GM11168 (cell line): ENCODE measurements around the gene DGKG.

ENCODE experiments used
- in situ Hi-C: fragments of 300-500 bp; cut with MboI; formaldehyde crosslinking; loops from one replicate; pipeline ENCODE4 v1.12.0; 2022; ENCODE audit warnings: low sequenced_read_pairs; ENCODE audit not compliant: unreplicated experiment

Gene DGKG

DNA sequence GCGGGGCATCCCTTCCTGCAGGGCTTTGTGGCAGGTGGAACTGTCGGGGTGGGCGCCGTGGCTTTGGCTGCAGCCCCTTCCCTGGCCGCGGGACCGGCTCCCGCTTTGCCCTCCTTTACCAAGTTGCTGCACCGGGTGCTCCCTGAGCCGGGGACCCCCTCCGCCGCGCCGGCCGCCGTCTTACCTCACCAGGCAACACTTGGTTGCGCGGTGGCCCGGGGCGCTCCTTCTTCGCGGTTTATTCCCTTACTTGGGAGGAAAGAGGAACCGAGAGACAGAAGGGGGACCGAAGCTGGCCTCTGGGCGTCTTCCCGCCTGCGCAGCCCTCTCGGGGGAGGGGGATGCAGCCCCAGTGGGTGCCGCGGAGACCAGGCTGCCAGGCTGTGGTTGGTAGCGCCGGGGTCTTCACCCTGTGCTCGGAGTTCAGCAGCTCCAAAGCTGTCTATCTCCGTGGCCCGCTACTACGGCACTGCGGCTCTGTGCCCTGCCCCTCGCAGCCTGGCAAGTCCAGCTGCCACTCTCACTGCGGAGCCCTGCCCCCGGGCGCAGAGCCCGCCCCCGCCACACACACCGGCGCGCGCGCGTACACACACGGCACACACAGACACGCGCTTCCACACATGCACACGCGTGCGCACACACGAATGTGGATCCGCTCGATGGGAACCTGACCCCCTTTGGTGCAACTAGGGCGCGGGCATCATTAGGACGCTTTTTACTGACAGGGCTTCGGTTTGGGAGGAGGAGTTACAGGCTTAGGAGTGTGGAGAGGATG, at the start of gene DGKG:
DGKG (minus strand) TSS at position 473 of the 775 bp plus-strand sequence. CDS start 41,775 bp downstream, outside the sequence.
- in situ Hi-C loops, result no loop called here

DNA sequence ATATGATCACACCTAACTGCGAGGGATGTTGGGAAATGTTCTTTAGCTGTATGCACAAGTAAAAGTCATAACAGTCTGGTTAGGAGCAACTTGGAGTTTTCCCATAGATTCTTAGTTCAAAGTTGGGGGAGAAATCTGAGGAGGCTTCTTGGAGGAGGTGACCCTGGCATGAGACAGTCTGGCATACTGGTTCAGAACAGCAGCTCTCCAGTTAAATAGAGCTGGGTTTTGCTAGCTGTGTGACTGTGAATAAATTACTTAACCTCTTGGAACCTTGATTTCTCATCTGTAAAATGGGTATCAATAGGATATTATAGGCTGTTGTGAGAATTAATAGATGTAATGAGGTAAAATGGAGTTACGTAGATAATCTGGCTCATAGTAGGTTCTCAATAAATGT, 49.1 kb upstream of the DGKG start:
- in situ Hi-C loops, result no loop called here

DNA sequence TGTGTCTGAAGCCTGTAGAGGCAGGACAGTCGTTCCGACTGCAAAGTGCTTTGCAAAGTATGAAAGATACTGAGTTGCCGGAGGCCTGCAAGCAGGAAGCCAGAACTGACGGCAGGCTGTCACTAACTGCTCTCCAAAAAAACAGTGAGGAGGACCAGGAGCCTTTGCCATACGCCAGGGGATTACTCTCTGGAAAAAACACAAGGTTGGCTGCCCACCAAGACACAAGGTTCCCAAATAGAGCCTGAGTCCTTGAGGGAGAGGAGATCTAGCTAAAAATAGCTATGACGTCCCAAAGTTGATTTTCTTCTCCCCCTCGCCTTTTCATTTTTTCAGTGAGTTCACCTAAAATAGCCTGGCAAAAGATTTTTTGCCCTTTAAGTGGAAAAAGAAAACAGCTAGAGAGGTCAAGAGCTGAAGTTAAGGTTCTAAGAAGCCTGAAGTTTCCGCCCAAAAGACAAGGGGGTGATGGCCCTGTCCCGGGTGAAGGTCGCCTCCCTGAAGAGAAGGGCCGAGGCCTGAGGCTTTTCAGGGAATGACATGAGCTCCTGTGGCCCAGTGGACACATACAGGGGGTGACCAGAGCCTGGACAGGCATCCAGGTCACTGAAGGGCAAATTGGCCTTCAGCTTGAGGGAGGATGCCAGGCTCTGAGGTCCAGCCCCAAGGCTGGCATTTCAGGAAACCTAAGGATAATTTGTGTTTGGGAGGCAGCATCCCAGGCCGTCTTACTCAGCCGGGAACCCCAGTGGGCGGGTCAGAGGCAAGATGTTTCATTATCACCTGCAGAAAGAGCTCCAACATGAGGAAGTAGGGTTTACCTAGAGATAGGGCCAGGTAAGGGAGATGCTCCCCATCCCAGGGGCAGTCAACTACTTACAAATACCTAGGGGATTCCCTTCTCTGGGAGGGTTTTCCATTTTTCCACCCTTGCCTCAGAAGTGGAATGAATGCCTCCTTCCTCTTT, 44.9 kb upstream of the DGKG start:
- in situ Hi-C loops, result no loop called here

DNA sequence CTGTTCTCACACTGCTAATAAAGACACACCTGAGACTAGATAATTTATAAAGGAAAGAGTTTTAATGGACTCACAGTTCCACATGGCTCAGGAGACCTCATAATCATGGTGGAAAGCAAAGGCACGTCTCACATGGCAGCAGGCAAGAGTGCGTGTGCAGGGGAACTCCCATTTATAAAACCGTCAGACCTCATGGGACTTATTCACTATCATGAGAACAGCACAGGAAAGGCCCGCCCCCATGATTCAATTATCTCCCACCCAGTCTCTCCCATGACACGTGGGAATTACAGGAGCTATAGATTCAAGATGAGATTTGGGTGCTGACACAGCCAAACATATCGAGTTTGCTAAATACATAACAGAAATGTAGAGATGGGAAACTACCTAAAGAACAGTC, 39.5 kb upstream of the DGKG start:
- in situ Hi-C loops, result no loop called here

DNA sequence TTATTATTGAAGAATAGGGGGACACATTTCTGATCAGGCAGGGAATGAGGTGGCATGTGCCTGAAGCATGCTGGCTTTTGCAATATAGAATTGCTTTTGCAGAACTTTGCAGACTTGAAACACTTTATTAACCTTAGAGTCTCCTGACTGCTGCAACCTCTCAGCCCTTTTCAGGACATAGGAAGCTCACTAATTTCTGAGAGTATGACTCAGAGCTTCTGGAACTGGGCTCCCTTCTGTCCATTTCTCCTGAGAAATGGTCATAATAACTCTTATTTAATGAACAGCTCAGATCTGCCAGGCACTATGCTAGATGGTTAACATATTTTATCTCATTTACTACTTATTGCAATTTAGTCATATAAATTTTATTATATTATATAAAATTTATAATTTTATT, 38.6 kb upstream of the DGKG start:
- in situ Hi-C loops, result no loop called here

DNA sequence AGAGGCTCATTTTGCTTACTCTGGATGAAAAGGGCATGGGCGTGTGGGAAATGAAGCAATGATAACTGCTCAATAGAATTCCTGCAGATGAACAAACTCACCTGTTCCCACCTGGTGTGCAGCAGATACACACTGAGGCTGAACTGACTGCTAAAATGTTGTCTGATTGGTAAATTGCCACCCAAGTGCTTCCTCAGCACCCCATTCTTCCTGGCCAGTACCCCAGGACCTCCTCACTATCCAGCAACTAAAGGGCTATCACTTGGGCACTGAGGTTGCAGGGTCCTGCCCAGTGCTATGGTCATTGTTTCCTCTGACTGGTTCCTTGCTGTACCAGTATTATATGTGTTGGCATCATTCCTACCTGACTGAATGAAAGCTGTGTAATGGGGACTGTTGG, 38.0 kb upstream of the DGKG start:
- in situ Hi-C loops, result no loop called here

DNA sequence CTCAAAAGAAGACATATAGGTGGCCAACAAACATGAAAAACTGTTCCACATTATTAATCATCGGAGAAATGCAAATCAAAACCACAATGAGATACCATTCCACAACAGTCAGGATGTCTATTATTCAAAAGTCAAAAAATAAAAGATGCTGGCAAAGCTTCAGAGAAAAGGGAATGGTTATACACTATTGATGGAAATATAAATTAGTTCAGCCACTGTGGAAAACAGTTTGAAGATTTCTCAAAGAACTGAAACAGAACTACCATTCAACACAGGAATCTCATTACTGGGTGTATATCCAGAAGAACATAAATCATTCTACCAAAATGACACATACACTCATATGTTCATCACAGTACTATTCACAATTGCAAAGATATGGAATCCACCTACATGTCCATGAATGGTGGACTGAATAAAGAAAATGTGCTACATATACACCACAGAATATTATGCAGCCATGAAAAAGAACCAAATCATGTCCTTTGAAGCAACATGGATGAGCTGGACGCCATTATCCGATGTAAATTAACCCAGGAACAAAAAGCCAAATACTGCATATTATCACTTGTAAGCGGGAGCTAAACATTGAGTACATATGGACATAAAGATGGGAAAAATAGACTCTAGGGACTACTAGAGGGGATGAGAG, 32.7 kb upstream of the DGKG start:
- in situ Hi-C loops, result no loop called here

DNA sequence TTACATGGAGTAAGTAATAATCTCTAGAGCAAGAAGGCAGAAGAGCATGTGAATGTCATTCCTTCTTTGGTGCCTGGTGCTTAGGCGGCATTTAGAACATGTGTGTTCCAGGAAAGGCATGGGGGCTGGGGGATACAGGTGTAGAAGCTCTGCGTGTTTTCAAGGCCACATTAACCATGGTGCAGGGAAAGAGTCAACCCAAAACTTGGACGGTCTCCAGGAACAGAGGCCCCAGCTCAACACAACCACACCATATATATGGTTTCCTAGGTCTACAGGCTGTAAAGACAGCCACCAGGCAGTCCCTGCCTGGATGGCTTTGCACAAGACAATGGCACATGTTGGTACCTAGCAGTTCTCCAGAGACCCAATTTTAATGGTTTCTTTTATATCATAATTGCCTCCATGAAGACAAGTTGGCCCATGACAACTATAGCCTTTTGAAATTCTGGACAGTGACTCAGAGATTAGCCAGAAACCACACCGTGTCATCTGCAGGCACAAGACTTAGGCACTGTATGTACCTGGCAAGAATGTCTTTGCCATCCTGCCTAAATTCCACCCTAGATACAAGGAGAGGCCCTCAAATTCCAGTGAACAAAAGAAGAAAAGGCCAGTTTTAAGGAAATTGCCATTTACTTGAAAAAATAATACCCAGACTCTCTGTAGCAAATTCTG, 25.0 kb upstream of the DGKG start:
- in situ Hi-C loops, result no loop called here

DNA sequence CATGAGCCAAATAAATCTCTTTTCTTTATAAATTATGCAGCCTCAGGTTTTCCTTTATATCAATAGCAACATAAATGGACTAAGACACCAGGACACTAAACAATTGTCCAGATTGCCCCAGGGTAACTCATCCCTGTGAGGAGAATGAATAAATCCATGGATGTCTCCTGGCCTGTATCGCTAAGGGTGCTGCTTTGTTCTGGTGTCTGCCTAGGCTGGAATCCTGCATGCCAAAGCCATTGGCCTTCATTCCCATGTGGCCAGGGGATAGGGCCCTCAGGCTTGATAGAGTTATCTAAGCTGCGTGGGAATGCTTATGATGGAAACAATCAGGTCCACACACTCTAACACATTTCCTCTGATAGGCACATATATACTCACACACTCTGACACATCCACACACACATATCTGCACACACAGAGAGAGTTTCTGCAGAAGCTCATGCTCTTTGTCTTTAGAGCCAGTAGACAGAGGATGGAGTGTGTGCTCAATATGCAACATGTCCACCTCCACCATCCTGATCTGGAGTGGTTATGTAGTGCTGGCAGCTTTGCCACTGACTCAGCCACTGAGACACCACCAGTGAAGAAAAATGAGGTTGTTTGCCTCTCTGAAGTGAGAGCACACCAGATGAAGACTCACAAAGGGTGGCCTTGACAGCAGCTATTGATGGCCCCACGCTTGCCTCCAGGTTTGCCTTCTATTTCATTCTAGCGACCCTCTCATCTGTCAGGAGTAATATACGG, 24.0 kb upstream of the DGKG start:
- in situ Hi-C loops, result no loop called here

DNA sequence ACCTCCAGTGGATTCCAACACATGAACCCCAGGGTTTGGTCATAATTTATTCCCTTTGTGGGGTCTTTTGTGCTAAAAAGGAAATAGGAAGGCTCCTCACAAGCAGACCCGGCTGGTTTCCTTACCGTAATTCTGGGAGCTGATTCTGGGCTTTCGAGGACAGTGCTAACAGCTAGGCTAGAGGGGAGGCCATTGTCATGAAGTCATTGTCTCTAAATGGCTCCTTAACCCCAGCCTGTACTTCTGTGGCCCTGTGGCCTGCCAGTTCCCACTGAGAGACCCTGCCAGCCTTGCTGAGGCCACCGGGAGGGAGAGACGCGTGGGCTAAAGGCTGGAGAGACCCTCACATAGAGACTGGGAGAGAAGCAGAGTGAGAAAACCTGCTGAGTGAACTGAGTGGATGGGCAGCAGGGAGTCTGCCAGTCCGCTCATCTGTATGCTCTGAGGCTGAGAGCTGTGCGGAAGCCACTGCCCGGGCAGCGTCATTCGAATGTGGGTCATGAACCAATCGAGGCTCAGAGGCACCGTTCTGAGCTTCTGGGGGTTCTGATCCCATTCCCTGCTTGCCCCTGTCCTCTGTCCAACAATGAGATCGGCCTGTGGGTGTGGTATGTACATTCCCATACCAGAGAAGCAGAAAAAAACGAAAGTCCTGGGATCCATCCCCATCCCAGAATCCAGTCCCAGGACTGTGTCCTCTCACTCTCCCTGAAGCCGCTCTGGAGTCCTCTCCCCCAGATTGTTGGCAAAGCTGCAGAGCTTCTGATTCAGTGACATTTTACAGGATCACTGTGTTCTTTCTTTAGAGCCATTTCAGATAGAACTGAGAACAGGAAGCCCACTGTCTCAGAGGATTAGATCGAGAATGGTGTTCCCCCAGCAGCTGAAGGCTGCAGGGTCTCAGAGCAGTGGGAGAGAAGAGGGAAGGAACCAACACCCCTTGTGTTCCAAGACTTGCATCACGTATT, 21.3 kb upstream of the DGKG start:
- in situ Hi-C loops, result no loop called here

DNA sequence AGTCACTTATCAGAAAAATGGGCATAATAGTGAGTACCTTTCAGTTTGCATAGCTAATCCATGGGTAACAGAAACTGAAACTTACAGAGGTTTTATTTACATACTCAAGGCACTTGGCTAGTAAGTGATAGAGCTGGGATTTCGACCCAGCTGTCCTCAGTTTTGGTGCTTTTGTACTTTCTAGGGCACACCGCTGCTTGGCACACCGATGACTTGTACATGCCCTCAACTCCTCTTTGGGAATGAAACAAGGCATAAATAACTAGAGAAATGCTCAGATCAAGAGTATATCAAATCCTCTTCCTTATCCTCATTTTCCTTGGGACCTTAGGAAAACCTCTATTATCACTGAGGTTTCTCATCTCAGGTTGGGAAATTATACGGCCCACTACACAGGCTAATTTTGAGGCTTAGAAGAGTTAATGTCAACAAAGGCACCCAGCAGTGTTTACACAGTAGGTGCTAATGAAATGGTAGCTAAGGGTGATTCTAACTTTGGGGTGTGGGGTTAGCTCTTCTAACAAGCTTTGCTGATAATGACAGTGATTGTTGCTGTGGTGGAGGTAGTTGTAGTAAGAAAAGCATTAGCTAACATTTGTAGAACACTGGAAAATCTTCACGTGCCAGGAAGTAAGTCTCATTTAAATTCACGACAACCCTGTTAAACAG, 20.3 kb upstream of the DGKG start:
- in situ Hi-C loops, result no loop called here

DNA sequence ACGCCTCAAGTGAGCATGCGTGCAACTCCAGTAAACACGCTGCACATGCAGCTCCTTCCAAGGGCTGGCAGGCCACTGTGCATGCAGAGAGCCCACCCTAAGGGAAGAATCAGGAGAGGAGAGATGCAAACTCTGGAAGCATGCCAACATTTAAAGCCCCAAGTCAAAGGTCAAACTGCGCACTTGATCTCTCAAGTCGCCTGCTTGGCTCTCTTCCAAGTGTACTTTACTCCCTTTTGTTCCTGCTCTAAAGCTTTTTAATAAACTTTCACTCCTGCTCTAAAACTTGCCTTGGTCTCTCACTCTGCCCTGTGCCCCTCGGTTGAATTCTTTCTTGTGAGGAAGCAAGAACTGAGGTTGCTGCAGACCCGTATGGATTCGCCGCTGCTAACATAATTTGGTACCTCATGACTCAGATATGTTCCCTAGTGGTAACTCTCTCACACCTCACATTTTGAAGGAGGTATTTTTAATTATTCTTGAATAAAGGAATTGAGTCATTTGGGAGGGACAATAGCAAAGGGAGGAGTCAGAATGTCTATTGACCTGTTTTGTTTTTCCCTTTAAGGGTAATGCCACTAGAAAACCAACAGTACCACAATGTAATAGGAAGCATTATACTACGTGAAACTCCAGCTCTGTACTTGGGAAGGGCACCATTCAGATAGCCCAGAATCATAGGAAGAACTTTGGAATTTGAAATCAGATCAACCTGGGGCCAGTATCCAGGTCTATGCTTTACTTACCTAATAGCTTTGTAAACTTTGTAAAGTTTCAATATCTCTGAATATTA, 19.6 kb upstream of the DGKG start:
- in situ Hi-C loops, result no loop called here

DNA sequence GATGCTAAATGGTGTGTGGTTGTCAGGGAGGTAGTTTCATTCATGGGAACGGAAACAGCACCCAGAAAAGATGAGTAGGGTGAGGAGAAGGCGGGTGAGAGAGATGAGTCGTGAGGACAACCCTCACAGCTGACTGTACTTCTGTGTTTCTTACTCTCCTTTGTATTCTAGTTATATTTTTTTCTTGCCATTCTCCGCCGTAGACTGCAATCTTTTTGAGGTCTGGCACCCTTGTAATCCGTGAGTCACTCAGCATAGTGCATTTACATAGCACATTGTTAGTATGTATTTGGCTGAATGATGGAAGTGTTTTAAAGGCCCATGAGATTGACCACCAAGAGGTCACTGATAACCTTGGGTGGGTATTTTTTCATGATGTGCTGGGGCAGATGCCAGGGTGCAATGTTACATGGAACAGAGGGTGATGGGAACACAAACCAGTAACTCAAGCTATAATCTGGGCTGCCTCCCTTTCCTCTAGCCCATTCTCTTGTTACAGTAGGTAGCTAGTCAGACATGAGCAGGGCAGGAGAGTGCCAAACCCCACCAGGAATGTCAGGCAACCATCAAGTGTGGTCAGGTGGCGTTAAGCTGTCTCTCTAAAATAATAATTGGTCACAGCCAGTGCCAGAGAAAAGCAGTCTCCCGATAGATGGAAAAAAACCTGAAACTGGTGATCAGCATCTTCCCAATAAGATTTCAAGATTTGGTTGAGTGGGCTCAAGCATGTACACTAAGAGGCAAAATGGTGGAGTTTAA, 18.8 kb upstream of the DGKG start:
- in situ Hi-C loops, result no loop called here

DNA sequence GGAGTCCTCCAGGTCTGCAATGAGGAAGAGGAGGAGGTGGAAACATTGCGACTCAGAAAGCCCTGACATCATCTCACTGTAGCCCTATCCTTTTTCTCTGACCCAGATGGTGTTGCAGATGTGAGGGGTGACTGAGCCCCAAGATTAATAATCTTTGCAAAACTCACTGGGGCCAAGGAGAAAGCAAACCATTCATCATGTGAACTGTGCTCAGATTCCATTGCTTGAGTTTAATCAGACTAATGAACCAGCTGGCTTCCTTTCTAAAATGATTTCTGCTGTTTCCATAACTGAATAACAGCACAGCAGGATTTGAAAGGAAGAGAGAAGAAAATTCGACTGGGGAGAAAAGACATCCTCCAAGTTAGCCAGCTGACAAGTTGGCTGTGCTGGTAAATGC, 13.4 kb upstream of the DGKG start:
- in situ Hi-C loops, result no loop called here

DNA sequence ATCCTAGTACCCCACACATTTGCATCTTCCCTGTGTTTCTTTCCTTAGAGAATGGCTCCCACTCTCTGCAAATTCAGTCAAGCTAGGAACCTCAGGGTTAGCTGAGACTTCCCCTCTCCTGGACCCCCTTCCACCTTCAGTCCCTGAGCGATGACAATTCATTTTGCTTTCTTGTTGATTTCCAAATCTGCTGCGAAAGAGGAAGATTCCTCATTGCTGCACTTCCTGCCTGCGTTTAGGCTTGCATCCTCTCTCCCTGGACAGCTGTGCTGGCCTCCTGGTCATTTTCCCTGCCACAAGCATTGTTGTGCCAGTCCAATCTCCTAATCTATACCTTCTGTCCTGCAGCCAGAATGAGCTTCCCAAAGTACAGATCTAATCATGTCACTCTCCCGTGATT, 12.3 kb upstream of the DGKG start:
- in situ Hi-C loops, result no loop called here

DNA sequence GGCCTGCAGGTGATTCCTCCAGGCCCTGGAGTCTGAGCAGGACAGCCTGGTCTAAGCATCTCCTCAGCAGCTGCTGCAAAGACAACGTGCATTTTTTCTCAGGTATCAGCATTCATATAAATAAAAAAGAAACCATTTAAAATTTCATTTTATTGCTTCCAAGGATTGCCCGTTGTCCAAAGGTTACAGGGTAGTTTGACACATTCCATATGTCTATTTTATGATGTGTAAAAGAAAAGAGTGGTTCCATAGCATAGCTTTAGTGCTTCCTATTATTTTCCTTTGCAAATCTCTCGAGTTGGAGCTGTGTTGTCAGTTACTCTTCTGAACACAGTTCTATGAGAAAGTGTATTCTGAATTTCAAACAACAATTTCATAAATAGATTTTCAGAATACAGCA, 7.2 kb upstream of the DGKG start:
- in situ Hi-C loops, result no loop called here

DNA sequence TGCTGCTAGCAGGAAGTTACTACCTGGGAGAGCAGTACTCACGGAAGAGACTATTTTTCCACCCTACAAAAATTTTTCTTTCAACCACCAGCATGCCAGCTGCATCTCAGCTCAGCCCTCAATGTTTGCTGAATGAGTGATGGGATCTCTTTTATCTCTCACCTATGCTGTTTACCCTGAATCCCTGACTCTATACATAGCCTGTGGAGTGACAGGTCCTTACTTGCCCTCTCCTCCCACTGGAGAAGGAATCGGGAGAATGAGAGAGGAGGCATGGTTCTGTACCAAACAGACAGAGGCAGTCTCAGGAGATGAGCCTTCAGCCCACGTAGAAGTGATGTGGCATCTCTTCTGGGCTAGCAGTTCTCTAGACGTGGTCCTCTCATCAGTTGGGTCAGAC, 6.7 kb upstream of the DGKG start:
- in situ Hi-C loops, result no loop called here
